Astrocyte of the spinal cord (primary cell): ENCODE data around the gene RNASE8.
A peak's percentile ranks its signal among the peaks of the same experiment; 100 is the strongest.

Source experiments
- DNase-seq: peaks from one replicate; pipeline ENCODE4 v3.0.0; 2011; ENCODE audit warnings: low read depth, low spot score
- H3K4me3 ChIP-seq: 2 replicates; pipeline ENCODE4 v1.5.1; 2011; ENCODE audit warnings: low read depth, mild to moderate bottlenecking, low read length, moderate library complexity
- CTCF ChIP-seq: IDR thresholded peaks from 2 replicates; pipeline ENCODE4 v1.5.1; 2012; ENCODE audit warnings: low read depth, mild to moderate bottlenecking, low read length, inconsistent platforms
- in situ Hi-C: cut with HindIII; loops from 2 replicates; pipeline ENCODE4 v1.10.0; 2017; ENCODE audit warnings: low sequenced_read_pairs

Gene RNASE8

GRCh38 chr14:21095430-21096205 lies 38.0 kb downstream of the RNASE8 start:
- DNase-seq, result no peak
- in situ Hi-C loops, result no loop called here
- TF ChIP-seq CTCF, result no peak
- no peak overlapping the region for H3K4me3 ChIP-seq

GRCh38 chr14:21096438-21096837 lies 38.8 kb downstream of the RNASE8 start:
- no peak overlapping the region for H3K4me3 ChIP-seq
- in situ Hi-C loops, result no loop called here

GRCh38 chr14:21096978-21097635 lies 39.5 kb downstream of the RNASE8 start:
- no peak for TF ChIP-seq CTCF
- no peak for DNase-seq
- in situ Hi-C loops, result no loop called here
- H3K4me3 ChIP-seq, result peak overlapping the region; percentile 2

More at GRCh38 chr14:21096438-21096837, 38.8 kb downstream of the RNASE8 start:
- DNase-seq, result no peak
- TF ChIP-seq CTCF, result no peak

GRCh38 chr14:21097636-21098075 lies 40.0 kb downstream of the RNASE8 start:
- H3K4me3 ChIP-seq, result peak overlapping the region; percentile 2
- in situ Hi-C loops, result no loop called here
- no peak for TF ChIP-seq CTCF
- DNase-seq, result no peak

GRCh38 chr14:21098076-21098891 lies 40.7 kb downstream of the RNASE8 start, which contains the start of gene ZNF219:
Gene ZNF219, minus strand, starts transcription at chr14:21098655. Its CDS starts 5,064 bp downstream, at chr14:21093591.
- no peak for TF ChIP-seq CTCF
- peak; percentile 30 for DNase-seq
- H3K4me3 ChIP-seq, result peak within 1 kb of the TSS; percentile 58
- in situ Hi-C loops, result no loop called here

GRCh38 chr14:21098892-21099595 lies 41.4 kb downstream of the RNASE8 start:
- in situ Hi-C loops, result no loop called here
- DNase-seq, result no peak
- H3K4me3 ChIP-seq, result peak overlapping the region; percentile 58
- no peak for TF ChIP-seq CTCF
